Testis (tissue), 3 donors: ENCODE measurements around the gene FLT3LG. TPM values are rescaled to one million over a fixed set of nuclear protein-coding genes. Genes with fewer than 3 reads are reported as not detected.
A peak's percentile ranks its signal among the peaks of the same experiment; 100 is the strongest.

Source experiments
- DNase-seq: peaks from one replicate; pipeline ENCODE4 v3.0.0-alpha.2; 2019
- H3K27ac ChIP-seq, 2 donors: fragments of 200-600 bp; sonication (generic); one replicate each; pipeline ENCODE4 v1.5.1; 2019
- H3K27me3 ChIP-seq: fragments of 200-600 bp; sonication (generic); one replicate; pipeline ENCODE4 v1.5.1; 2019
- H3K36me3 ChIP-seq: fragments of 200-600 bp; sonication (generic); one replicate; pipeline ENCODE4 v1.5.1; 2017; ENCODE audit warnings: low read depth; ENCODE audit errors: missing control alignments
- H3K4me1 ChIP-seq: fragments of 200-600 bp; sonication (generic); one replicate; pipeline ENCODE4 v1.5.1; 2019
- H3K4me3 ChIP-seq, 2 donors: fragments of 200-600 bp; sonication (generic); one replicate each; pipeline ENCODE4 v1.5.1; 2017 to 2019
- H3K9me3 ChIP-seq: fragments of 200-600 bp; sonication (generic); one replicate; pipeline ENCODE4 v1.5.1; 2017
- CTCF ChIP-seq, 3 experiments: fragments of 450-650 bp in 2 of 3; fragments of 200-600 bp in 1 of 3; sonication (generic) in 1 of 3; IDR thresholded peaks; one replicate each; pipeline ENCODE4 v1.5.1; 2016 to 2019; ENCODE audit warnings: antibody characterized with exemption in 3 of 3, mild to moderate bottlenecking in 2 of 3, moderate library complexity in 1 of 3
- POLR2A ChIP-seq: fragments of 450-650 bp; IDR thresholded peaks from one replicate; pipeline ENCODE4 v1.6.1; 2017; ENCODE audit warnings: antibody characterized with exemption, mild to moderate bottlenecking, moderate library complexity
- WGBS, 2 donors: methylation state at CpG; one replicate each; pipeline ENCODE4 v1.1.5; 2018; 5-methylcytosine and 5-hydroxymethylcytosine counted together
- intact Hi-C: fragments of 100-400 bp; cut with DNase I; formaldehyde crosslinking; loops from one replicate; pipeline ENCODE4 v1.15.1; 2023; ENCODE audit warnings: low total_unique reads
- polyA plus RNA-seq: library from polyadenylated mRNA; stranded (reverse); fragments of 350-450 nt; fragmentation: Illumina TruSeq; extraction: RNeasy Lipid Tissue Mini Kit (QIAGEN cat#74804); gene quantifications from one replicate; pipeline ENCODE4 v1.2.3, GENCODE V29; 2014; ENCODE audit warnings: low read depth, low replicate concordance; ENCODE audit not compliant: insufficient read depth
- total RNA-seq, 2 donors: library from RNA; depleted of rRNA; stranded (reverse); fragments of >200 nt; gene quantifications; one replicate each; pipeline ENCODE4 v1.2.3, GENCODE V29; 2016

FLT3LG gene
- total and polyA plus RNA-seq, 3 donors from 2014 or later, result 3.0 to 7.1 (median 4.6) TPM

GRCh38 chr19:49465371-49465770, 8.6 kb upstream of the FLT3LG start:
- WGBS, 2 donors, result 100% methylated on average over 3 of the region's 3 CpGs; no CpG with 5 or more reads in 1 of the 2 donors
- Histone ChIP-seq H3K9me3 (no peaks in the 10 kb centered on the region), H3K27me3 (no peaks in the 10 kb centered on the region), H3K4me1 (peaks cover 13% of the 10 kb centered on the region), H3K4me3 (no peak overlapping the region), H3K36me3 (no peaks in the 10 kb centered on the region), H3K27ac (no peak overlapping the region)
- DNase-seq, result no peak
- no peak for TF ChIP-seq POLR2A
- TF ChIP-seq CTCF (IDR thresholded peaks at IDR 0.05), result no peak
- intact Hi-C loops, result no loop called here

- no peaks in the 10 kb centered on the region for H3K36me3 ChIP-seq
- H3K27me3 ChIP-seq, result no peaks in the 10 kb centered on the region
- 93 to 96% methylated on average over 6 to 19 of the region's 19 CpGs for WGBS, 2 donors
- no peak for TF ChIP-seq CTCF (IDR thresholded peaks at IDR 0.05)
- TF ChIP-seq POLR2A, result no peak
- intact Hi-C loops, result no loop called here
- no peaks in the 10 kb centered on the region for H3K9me3 ChIP-seq
- H3K4me1 ChIP-seq, result peaks cover 13% of the 10 kb centered on the region
- no peak for DNase-seq
- no peak overlapping the region for H3K4me3 ChIP-seq
- H3K27ac ChIP-seq, result peak overlapping the region; percentile 18 to 64
Measured at GRCh38 chr19:49468199-49468598, 5.8 kb upstream of the FLT3LG start.

GRCh38 chr19:49468746-49469447, 5.1 kb upstream of the FLT3LG start:
- DNase-seq, result peak; percentile 90
- 60 to 63% methylated on average over 14 to 15 of the region's 15 CpGs for WGBS, 2 donors
- Histone ChIP-seq H3K4me3 (no peak overlapping the region), H3K9me3 (no peaks in the 10 kb centered on the region), H3K4me1 (peaks cover 13% of the 10 kb centered on the region), H3K36me3 (no peaks in the 10 kb centered on the region), H3K27me3 (no peaks in the 10 kb centered on the region), H3K27ac (peak overlapping the region; percentile 18 to 64)
- TF ChIP-seq POLR2A (no peak), CTCF (IDR thresholded peaks at IDR 0.05) (no peak)
- intact Hi-C loops, result no loop called here

- DNase-seq, result no peak
- 83 to 94% methylated on average over 13 to 25 of the region's 25 CpGs for WGBS, 2 donors
- Histone ChIP-seq H3K4me3 (no peak overlapping the region), H3K27ac (peak overlapping the region in 1 of 2 donors; percentile 64), H3K4me1 (peaks cover 13% of the 10 kb centered on the region), H3K27me3 (no peaks in the 10 kb centered on the region), H3K9me3 (no peaks in the 10 kb centered on the region), H3K36me3 (no peaks in the 10 kb centered on the region)
- intact Hi-C loops, result no loop called here
- TF ChIP-seq CTCF (IDR thresholded peaks at IDR 0.05) (no peak), POLR2A (no peak)
Measured at GRCh38 chr19:49469828-49470614, 4.0 kb upstream of the FLT3LG start.
